GM04503 (cell line): ENCODE measurements around the gene ADISSP.

Experiments
- DNase-seq: peaks from one replicate; pipeline ENCODE4 v3.0.0-alpha.2; 2012; ENCODE audit warnings: low read depth

ADISSP gene

GRCh38 chr20:3767427-3768341, at the start of gene ADISSP:
Gene ADISSP, minus strand, starts transcription at chr20:3767753. Its CDS starts 7,653 bp downstream, at chr20:3760100.
- DNase-seq = peak; percentile 85

- no peak for DNase-seq
These were observed 48.3 kb upstream of the ADISSP start for GRCh38 chr20:3815703-3816315.

- no peak for DNase-seq
These were observed 47.5 kb upstream of the ADISSP start for GRCh38 chr20:3814928-3815495.

- no peak for DNase-seq
These were observed 46.5 kb upstream of the ADISSP start for GRCh38 chr20:3813848-3814581.

- DNase-seq = no peak
These were observed 45.7 kb upstream of the ADISSP start for GRCh38 chr20:3812975-3813847.

GRCh38 chr20:3812259-3812681, 44.7 kb upstream of the ADISSP start:
- no peak for DNase-seq

GRCh38 chr20:3811467-3812258, 44.1 kb upstream of the ADISSP start:
- DNase-seq = peak; percentile 95

GRCh38 chr20:3808544-3808943, 41.0 kb upstream of the ADISSP start:
- DNase-seq = no peak

- no peak for DNase-seq
These were observed 37.2 kb upstream of the ADISSP start for GRCh38 chr20:3804781-3805180.

GRCh38 chr20:3804254-3804751, 36.8 kb upstream of the ADISSP start:
- no peak for DNase-seq

- no peak for DNase-seq
These were observed 36.3 kb upstream of the ADISSP start for GRCh38 chr20:3803854-3804253.

- DNase-seq = no peak
These were observed 35.7 kb upstream of the ADISSP start for GRCh38 chr20:3803289-3803688.

GRCh38 chr20:3802524-3803239, 35.1 kb upstream of the ADISSP start:
- no peak for DNase-seq

- DNase-seq = no peak
These were observed 34.3 kb upstream of the ADISSP start for GRCh38 chr20:3801846-3802245.

- no peak for DNase-seq
These were observed 33.7 kb upstream of the ADISSP start for GRCh38 chr20:3801299-3801698.

GRCh38 chr20:3800878-3801260, 33.3 kb upstream of the ADISSP start:
- no peak for DNase-seq

GRCh38 chr20:3800256-3800877, 32.8 kb upstream of the ADISSP start:
- DNase-seq = no peak

- no peak for DNase-seq
These were observed 31.3 kb upstream of the ADISSP start for GRCh38 chr20:3798908-3799248.

- DNase-seq = no peak
These were observed 30.8 kb upstream of the ADISSP start for GRCh38 chr20:3798373-3798768.
